Stimulated activated CD4-positive, alpha-beta T cell treated with anti-CD3 and anti-CD28 coated beads, Interleukin-4, amount 100 ng/mL, for 24 hours (primary cell): ENCODE data around the gene SCD.
"Not testable (repeated sequence)": the region's sequence is repeated elsewhere in the genome, so short reads cannot be mapped to it uniquely, and the experiment has no call there.

Experiments
- DNase-seq: peaks from one replicate; pipeline ENCODE4 v3.0.0-alpha.2; 2020

SCD gene

DNA sequence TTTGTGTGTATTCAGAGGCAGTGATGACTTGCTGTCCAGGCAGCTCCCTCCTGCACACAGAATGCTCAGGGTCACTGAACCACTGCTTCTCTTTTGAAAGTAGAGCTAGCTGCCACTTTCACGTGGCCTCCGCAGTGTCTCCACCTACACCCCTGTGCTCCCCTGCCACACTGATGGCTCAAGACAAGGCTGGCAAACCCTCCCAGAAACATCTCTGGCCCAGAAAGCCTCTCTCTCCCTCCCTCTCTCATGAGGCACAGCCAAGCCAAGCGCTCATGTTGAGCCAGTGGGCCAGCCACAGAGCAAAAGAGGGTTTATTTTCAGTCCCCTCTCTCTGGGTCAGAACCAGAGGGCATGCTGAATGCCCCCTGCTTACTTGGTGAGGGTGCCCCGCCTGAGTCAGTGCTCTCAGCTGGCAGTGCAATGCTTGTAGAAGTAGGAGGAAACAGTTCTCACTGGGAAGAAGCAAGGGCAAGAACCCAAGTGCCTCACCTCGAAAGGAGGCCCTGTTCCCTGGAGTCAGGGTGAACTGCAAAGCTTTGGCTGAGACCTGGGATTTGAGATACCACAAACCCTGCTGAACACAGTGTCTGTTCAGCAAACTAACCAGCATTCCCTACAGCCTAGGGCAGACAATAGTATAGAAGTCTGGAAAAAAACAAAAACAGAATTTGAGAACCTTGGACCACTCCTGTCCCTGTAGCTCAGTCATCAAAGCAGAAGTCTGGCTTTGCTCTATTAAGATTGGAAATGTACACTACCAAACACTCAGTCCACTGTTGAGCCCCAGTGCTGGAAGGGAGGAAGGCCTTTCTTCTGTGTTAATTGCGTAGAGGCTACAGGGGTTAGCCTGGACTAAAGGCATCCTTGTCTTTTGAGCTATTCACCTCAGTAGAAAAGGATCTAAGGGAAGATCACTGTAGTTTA is 15.8 kb downstream of the SCD start:
- no peak for DNase-seq

DNA sequence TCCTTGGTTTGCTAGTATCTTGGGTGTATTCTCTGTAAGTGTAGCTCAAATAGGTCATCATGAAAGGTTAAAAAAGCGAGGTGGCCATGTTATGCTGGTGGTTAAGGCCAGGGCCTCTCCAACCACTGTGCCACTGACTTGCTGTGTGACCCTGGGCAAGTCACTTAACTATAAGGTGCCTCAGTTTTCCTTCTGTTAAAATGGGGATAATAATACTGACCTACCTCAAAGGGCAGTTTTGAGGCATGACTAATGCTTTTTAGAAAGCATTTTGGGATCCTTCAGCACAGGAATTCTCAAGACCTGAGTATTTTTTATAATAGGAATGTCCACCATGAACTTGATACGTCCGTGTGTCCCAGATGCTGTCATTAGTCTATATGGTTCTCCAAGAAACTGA is 17.1 kb downstream of the SCD start:
- no peak for DNase-seq

- DNase-seq = no peak
Measured at GRCh38 chr10:100364735-100365391, 17.8 kb downstream of the SCD start.

GRCh38 chr10:100368721-100369120 is 21.7 kb downstream of the SCD start:
- no peak for DNase-seq

DNA sequence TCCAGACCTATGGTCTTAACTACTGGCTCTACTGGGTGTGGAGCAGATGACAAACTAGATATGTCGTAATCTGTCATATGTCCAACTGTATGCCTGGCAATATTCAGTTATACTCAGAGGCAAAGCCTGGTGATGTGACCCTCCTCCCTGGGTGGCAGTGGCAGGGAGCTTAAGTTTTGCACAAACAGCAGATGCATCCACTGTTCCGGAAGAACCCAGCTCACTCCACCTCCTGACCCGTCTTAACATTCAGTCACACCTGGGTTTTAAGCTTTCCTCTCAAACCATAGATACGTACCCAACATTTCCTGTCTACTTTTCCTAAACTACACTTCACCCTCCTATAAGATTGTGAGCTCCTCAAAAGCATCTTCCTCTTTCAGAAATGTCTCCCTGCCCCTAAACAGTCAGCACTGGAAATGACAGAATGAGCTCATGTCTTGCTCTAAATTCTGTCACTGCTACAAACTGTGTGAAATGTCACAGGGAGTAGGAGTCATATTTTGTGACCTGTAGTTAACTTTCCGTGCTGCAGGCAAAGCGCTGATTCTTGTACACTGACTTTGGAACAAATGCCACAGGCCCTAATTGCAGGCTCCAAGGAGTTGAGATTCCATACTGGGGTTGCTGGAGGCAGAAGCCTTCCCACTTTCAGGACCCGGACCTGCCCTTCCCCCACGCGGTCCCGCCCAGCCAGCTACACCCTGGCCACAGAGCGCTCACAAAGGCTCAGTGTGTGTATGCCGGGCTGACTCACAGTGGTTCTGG is 23.9 kb downstream of the SCD start:
- peak; percentile 56 for DNase-seq

- DNase-seq = no peak
Measured at GRCh38 chr10:100371482-100372027, 24.5 kb downstream of the SCD start.

DNA sequence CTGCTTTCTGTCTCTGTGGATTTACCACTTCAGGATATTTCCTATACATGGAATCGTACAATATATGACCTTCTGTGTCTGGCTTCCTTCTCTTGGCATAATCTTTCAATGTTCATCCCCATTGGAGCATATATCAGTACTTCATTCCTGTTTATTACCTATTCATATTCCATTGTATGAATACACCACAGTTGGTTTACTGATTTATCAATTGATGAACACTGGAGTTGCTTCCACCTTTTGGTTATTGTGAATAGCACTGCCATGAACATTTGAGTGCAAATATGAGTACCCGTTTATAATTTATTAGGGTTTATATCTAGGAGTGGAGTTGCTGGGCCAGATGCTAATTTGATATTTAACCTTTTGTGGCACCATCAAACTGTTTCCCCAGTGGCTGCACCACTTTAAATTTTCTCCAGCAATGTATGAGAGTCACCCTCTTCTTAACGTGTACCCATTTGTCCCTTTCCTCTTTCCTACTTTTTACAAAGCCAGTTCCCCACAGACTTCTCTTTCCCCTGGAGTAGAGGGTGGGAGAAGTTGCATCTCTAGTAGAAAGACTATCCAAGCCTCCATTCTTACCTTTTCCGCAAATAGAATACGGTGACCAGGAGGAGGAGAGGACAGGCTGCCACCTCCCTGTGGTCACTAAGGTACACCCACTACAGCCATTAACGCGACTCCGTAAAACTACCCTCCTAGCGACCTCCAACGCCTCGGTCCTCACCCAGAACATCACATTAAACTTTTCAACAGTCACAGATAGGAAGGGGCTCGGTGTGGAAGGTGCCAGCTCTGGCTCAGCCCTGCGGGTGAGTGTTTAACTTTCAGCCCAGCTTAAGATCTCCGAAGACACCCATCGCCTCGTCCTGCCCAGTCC is 25.6 kb downstream of the SCD start:
- no peak for DNase-seq

GRCh38 chr10:100373298-100374199 is 26.5 kb downstream of the SCD start:
- DNase-seq = peak; percentile 88

DNA sequence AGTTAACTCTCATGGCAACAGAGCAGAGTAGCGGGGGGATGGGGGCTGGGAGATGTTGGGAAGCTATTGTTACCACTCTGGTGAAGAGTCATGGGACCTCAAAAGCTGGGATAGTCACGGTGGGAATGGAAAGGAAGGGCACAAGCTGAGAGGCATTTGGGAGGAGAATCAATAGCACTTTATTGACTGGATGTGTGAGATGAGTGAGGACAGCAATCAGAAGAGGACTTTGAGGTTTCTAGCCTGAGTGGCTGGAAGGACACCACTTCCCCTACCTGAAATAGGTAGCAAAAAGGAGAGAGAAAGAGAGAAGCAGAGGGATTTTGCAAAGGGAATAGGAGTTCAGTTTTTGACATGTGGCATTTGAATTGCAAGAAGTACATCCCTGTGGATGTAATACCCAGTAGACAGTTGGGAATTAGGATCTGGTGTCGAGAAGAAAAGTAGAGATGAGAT is 27.2 kb downstream of the SCD start:
- DNase-seq = no peak

DNA sequence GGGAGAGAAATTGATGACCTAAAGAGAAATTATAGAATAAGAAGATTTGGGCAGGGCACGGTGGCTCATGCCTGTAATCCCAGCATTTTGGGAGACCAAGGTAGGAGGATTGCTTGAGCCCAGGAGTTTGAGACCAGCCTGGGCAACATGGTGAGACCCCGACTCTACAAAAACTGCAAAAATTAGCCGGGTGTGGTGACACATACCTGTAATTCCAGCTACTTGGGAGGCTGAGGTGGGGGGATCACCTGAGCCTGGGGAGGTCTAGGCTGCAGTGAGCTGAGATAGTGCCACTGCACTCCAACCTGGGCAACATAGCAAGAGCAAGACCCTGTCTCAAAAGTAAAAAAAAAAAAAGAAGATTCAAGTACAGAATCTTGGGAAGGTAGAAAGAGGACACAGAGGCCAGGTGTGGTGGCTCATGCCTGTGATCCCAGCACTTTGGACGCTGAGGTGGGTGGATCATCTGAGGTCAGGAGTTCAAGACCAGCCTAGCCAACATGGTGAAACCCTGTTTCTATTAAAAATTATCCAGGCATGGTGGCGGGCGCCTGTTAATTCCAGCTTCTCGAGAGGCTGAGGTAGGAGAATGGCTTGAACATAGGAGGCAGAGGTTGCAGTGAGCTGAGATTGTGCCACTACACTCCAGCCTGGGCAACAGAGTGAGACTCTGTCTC is 27.8 kb downstream of the SCD start:
- not testable (repeated sequence) for DNase-seq

GRCh38 chr10:100376656-100377055 is 29.6 kb downstream of the SCD start:
- not testable (repeated sequence) for DNase-seq

DNA sequence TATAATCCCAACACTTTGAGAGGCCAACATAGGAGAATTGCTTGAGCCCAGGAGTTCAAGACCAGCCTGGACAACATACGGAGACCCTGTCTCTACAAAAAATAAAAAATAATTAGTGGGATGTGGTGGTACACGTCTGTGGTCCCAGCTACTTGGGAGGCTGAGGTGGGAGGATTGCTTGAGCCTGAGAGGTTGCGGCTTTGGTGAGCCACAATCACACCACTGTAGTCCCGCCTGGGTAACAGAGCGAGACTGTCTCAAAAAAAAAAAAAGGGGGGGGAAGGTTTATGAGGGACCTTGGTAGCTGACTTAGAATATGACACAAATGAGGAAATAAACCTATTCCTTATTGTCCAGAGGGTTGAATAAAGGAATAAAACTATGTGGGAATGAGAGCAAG is 30.8 kb downstream of the SCD start:
- DNase-seq = no peak

- DNase-seq = no peak
Measured at GRCh38 chr10:100380400-100380799, 33.4 kb downstream of the SCD start.

DNA sequence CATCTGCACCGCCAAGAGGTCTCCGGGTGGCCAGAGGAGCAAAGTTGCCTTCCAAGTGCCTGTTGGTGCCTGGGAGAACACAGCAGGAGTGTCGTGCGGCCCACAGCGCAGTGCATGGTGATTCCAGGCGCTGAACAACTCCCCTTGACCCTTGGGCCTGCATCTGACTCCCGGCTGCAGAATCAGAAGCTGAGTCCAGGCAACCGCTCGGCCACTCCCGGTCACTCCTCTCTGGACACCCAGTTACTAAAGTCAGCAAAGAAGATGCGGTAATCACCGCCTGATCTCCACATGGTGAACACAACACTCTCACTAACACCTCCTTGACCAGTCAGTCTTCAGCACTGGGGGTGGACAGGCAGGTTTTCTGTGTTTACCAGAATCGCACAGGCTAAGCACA is 35.5 kb downstream of the SCD start:
- no peak for DNase-seq

- no peak for DNase-seq
Measured at GRCh38 chr10:100383251-100383650, 36.2 kb downstream of the SCD start.

- DNase-seq = no peak
Measured at GRCh38 chr10:100391163-100392002, 44.4 kb downstream of the SCD start.

DNA sequence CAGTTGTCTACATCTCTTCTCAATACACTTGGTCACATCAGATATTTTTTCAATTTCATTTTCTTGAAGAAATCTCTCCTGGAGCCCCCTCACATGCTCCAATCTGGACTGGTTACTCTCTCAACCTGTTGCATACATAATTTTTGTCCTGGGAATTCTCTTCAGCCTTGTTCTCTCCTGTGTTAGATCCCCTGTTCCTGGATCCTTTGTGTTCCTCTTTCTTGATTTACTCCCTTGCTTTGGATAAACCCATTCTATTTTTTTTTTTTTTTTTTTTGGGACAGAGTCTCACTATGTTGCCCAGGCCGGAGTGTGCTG is 45.6 kb downstream of the SCD start:
- no peak for DNase-seq

DNA sequence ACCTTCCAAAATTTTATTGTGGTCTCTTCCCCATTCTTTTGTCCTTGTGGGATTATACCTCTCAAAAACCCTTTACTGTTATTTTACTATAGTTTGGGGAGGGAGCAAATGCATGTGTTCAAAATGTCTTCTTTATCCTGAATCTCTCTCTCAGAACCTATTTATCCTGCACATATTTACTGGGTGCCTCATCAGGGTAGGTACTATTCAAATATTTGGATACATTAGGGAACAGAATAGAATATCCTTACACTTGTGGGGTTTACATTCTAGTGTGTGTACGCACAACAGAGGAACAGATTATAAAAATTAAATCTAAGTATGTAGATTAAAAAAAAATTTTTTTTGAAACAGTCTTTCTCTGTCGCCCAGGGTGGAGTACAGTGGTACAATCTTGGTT is 48.6 kb downstream of the SCD start:
- no peak for DNase-seq

DNA sequence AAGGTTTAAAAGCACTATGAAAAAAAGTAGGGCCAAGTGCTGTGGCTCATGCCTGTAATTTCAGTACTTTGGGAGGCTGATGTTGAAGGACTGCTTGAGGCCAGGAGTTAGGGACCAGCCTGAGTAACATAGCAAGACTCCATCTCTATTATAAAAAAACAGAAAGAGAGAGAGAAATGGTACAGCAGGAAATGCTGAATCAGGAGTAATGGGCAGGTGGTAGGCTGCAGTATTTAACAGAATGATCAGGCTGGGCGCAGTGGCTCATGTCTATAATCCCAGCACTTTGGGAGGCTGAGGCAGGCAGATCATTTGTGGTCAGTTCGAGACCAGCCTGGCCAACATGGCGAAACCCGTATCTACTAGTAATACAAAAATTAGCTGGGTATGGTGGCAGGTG is 49.6 kb downstream of the SCD start:
- DNase-seq = no peak
